HepG2 (cell line): ENCODE data around the gene PPP2R5D. TPM values are rescaled to one million over a fixed set of nuclear protein-coding genes. Genes with fewer than 3 reads are reported as not detected.

Source experiments
- ARID2 ChIP-seq: sonication (generic); formaldehyde crosslinking; IDR thresholded peaks from 2 replicates; pipeline ENCODE4 v1.8.1; 2022; ENCODE audit warnings: mild to moderate bottlenecking, missing genetic modification reagents, borderline replicate concordance
- CREB1 ChIP-seq, 2 experiments: fragments of 450-650 bp in 1 of 2; IDR thresholded peaks; 2 replicates each; pipeline ENCODE4 v1.6.1; 2016 to 2017; ENCODE audit warnings: control low read depth in 1 of 2, mild to moderate bottlenecking in 1 of 2, missing compliant biosample characterization in 1 of 2, missing genetic modification characterization in 1 of 2
- DBP ChIP-seq: sonication (generic); formaldehyde crosslinking; IDR thresholded peaks from 2 replicates; pipeline ENCODE4 v1.4.0; 2020; ENCODE audit warnings: missing genetic modification reagents; ENCODE audit errors: not compliant biosample characterization
- KDM3A ChIP-seq: IDR thresholded peaks from 2 replicates; pipeline ENCODE4 v1.6.1; 2018; ENCODE audit warnings: low read depth, missing compliant biosample characterization
- MIER2 ChIP-seq: IDR thresholded peaks from 2 replicates; pipeline ENCODE4 v1.6.1; 2016; ENCODE audit warnings: missing biosample characterization, missing genetic modification reagents
- NFYC ChIP-seq: IDR thresholded peaks from 2 replicates; pipeline ENCODE4 v1.6.1; 2016; ENCODE audit warnings: missing genetic modification reagents, missing compliant biosample characterization
- PAXIP1 ChIP-seq: sonication (generic); formaldehyde crosslinking; conservative IDR thresholded peaks from 2 replicates; pipeline ENCODE4 v1.4.0; 2020; ENCODE audit warnings: mild to moderate bottlenecking, missing genetic modification reagents, moderate library complexity
- PCBP2 ChIP-seq: fragments of 200-400 bp; formaldehyde crosslinking; optimal IDR thresholded peaks from 2 replicates; pipeline ENCODE3; 2018; ENCODE audit warnings: low read length, low read depth; ENCODE audit not compliant: poor library complexity, severe bottlenecking
- SAP130 ChIP-seq: IDR thresholded peaks from 2 replicates; pipeline ENCODE4 v1.6.1; 2016; ENCODE audit warnings: low read depth
- SMAD1 ChIP-seq: sonication (generic); formaldehyde crosslinking; IDR thresholded peaks from 2 replicates; pipeline ENCODE4 v1.4.0; 2020; ENCODE audit warnings: missing genetic modification reagents, low read depth, mild to moderate bottlenecking, borderline replicate concordance
- ZNF18 ChIP-seq: sonication (generic); formaldehyde crosslinking; IDR thresholded peaks from 2 replicates; pipeline ENCODE4 v1.8.0; 2022; ENCODE audit warnings: mild to moderate bottlenecking, missing genetic modification reagents; ENCODE audit not compliant: insufficient replicate concordance
- ZNF292 ChIP-seq: sonication (generic); formaldehyde crosslinking; IDR thresholded peaks from 2 replicates; pipeline ENCODE4 v1.8.1; 2022; ENCODE audit warnings: mild to moderate bottlenecking, low read depth, missing genetic modification reagents, borderline replicate concordance
- ZNF644 ChIP-seq: IDR thresholded peaks from 2 replicates; pipeline ENCODE4 v1.6.1; 2016; ENCODE audit warnings: low read depth
- ZNF879 ChIP-seq: sonication (generic); formaldehyde crosslinking; IDR thresholded peaks from 2 replicates; pipeline ENCODE4 v1.8.1; 2023; ENCODE audit warnings: missing genetic modification reagents
- polyA plus RNA-seq, 8 experiments: library from polyadenylated mRNA; depleted of rRNA in 3 of 8; stranded (reverse) in 7 of 8; unstranded in 1 of 8; fragments of >200 nt; fragmentation: Illumina TruSeq in 4 of 8; extraction: Trizol in 4 of 8; gene quantifications; 2 replicates each; pipeline versions ENCODE4 v1.2.1 to v1.2.3, GENCODE V29; 2011 to 2016; ENCODE audit warnings: low read depth in 4 of 8, missing spikeins in 1 of 8, mixed read lengths in 1 of 8; ENCODE audit not compliant: insufficient read depth in 1 of 8
- total RNA-seq, 5 experiments: library from RNA; depleted of rRNA; stranded (reverse); fragments of >200 nt; fragmentation: Illumina TruSeq; extraction: Trizol; gene quantifications; 2 replicates each; pipeline ENCODE4 v1.2.3, GENCODE V29; 2016; ENCODE audit warnings: low read depth in 1 of 5
- TF ChIP-seq, protein P1 (sequence below): sonication (generic); formaldehyde crosslinking; IDR thresholded peaks from 2 replicates; pipeline ENCODE4 v1.4.0; 2020; ENCODE audit warnings: missing genetic modification reagents
- TF ChIP-seq, protein P2 (sequence below): IDR thresholded peaks from 2 replicates; pipeline ENCODE4 v1.6.1; 2016; ENCODE audit warnings: missing genetic modification reagents, missing compliant biosample characterization

The PPP2R5D gene
- total and polyA plus RNA-seq, 2 of the 13 experiments (the other 11 are each of a cell fraction or from before 2014, with no cell fraction given) = 53.7 to 60.4 TPM

GRCh38 chr6:43060034-43060754 is 75.8 kb downstream of the PPP2R5D start (continued):
- TF ChIP-seq PAXIP1 (peak; percentile 87), NFYC (CRISPR knock-in tag) (0 out of 2 replicates have a peak, but pooled peaks have one; percentile 15), PCBP2 (no peak), DBP (CRISPR knock-in tag) (no peak), MIER2 (CRISPR knock-in tag) (0 out of 2 replicates have a peak, but pooled peaks have one; percentile 35), ARID2 (peak; percentile 64; the same call in 1 of the 2 replicates), ZNF292 (CRISPR knock-in tag) (peak; percentile 71; the same call in 1 of the 2 replicates), SMAD1 (peak; percentile 93; the same call in 1 of the 2 replicates), SAP130 (CRISPR knock-in tag) (peak; percentile 86), ZNF644 (CRISPR knock-in tag) (peak; percentile 31; the same call in 1 of the 2 replicates), CREB1 (IDR thresholded peaks at IDR 0.05) (no peak), CREB1 (CRISPR knock-in tag; IDR thresholded peaks at IDR 0.05) (peak; percentile 72; the same call in 1 of the 2 replicates), KDM3A (CRISPR knock-in tag) (no peak), ZNF18 (CRISPR knock-in tag) (peak; percentile 65), ZNF879 (CRISPR knock-in tag) (0 out of 2 replicates have a peak, but pooled peaks have one; percentile 42)
- TF ChIP-seq, protein P1, sequence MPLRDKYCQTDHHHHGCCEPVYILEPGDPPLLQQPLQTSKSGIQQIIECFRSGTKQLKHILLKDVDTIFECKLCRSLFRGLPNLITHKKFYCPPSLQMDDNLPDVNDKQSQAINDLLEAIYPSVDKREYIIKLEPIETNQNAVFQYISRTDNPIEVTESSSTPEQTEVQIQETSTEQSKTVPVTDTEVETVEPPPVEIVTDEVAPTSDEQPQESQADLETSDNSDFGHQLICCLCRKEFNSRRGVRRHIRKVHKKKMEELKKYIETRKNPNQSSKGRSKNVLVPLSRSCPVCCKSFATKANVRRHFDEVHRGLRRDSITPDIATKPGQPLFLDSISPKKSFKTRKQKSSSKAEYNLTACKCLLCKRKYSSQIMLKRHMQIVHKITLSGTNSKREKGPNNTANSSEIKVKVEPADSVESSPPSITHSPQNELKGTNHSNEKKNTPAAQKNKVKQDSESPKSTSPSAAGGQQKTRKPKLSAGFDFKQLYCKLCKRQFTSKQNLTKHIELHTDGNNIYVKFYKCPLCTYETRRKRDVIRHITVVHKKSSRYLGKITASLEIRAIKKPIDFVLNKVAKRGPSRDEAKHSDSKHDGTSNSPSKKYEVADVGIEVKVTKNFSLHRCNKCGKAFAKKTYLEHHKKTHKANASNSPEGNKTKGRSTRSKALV (CRISPR knock-in tag) = 0 out of 2 replicates have a peak, but pooled peaks have one; percentile 16
- TF ChIP-seq, protein P2, sequence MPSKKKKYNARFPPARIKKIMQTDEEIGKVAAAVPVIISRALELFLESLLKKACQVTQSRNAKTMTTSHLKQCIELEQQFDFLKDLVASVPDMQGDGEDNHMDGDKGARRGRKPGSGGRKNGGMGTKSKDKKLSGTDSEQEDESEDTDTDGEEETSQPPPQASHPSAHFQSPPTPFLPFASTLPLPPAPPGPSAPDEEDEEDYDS (CRISPR knock-in tag) = peak; percentile 75
